Adipocyte (in vitro differentiated cells): ENCODE measurements around the gene OSGEP.

Source experiments
- DNase-seq: peaks from one replicate; pipeline ENCODE4 v3.0.0-alpha.2; 2015; ENCODE audit warnings: low read depth
- H3K27me3 ChIP-seq: replicated peaks from 2 replicates; pipeline ENCODE4 v1.7.0; 2013; ENCODE audit warnings: mild to moderate bottlenecking, low read length, moderate library complexity; ENCODE audit not compliant: control insufficient read depth, insufficient read depth
- H3K36me3 ChIP-seq: 2 replicates; pipeline ENCODE4 v1.7.0; 2013; ENCODE audit warnings: low read length, mild to moderate bottlenecking, moderate library complexity; ENCODE audit not compliant: control insufficient read depth, insufficient read depth, severe bottlenecking
- H3K4me1 ChIP-seq: 2 replicates; pipeline ENCODE4 v1.7.0; 2013; ENCODE audit warnings: mild to moderate bottlenecking, low read length, moderate library complexity; ENCODE audit not compliant: control insufficient read depth, insufficient read depth
- H3K4me3 ChIP-seq: 2 replicates; pipeline ENCODE4 v1.7.0; 2013; ENCODE audit warnings: mild to moderate bottlenecking, low read length, moderate library complexity
- H3K9ac ChIP-seq: 2 replicates; pipeline ENCODE4 v1.7.0; 2013; ENCODE audit warnings: mild to moderate bottlenecking, low read length, moderate library complexity
- H3K9me3 ChIP-seq: 2 replicates; pipeline ENCODE4 v1.7.0; 2013; ENCODE audit warnings: mild to moderate bottlenecking, low read length, moderate library complexity; ENCODE audit not compliant: control insufficient read depth

Gene OSGEP

GRCh38 chr14:20489093-20489994 lies 34.7 kb upstream of the OSGEP start:
- Histone ChIP-seq H3K27me3 (no peaks in the 10 kb centered on the region), H3K36me3 (no peaks in the 10 kb centered on the region), H3K4me3 (peak overlapping the region; percentile 3), H3K4me1 (peaks cover 12% of the 10 kb centered on the region), H3K9ac (no peak overlapping the region), H3K9me3 (no peaks in the 10 kb centered on the region)
- DNase-seq: peak; percentile 45

GRCh38 chr14:20487396-20487725 lies 32.7 kb upstream of the OSGEP start:
- Histone ChIP-seq H3K27me3 (no peaks in the 10 kb centered on the region), H3K9me3 (no peaks in the 10 kb centered on the region), H3K9ac (no peak overlapping the region), H3K4me3 (no peak overlapping the region), H3K36me3 (no peaks in the 10 kb centered on the region), H3K4me1 (peaks cover 12% of the 10 kb centered on the region)
- DNase-seq: no peak

- H3K9ac ChIP-seq: no peak overlapping the region
- peaks cover 12% of the 10 kb centered on the region for H3K4me1 ChIP-seq
- no peak for DNase-seq
- no peaks in the 10 kb centered on the region for H3K27me3 ChIP-seq
- no peaks in the 10 kb centered on the region for H3K36me3 ChIP-seq
- no peaks in the 10 kb centered on the region for H3K9me3 ChIP-seq
- H3K4me3 ChIP-seq: no peak overlapping the region
Observed at GRCh38 chr14:20486684-20487395, 32.2 kb upstream of the OSGEP start.

GRCh38 chr14:20485900-20486299 lies 31.3 kb upstream of the OSGEP start:
- Histone ChIP-seq H3K27me3 (no peaks in the 10 kb centered on the region), H3K4me3 (no peak overlapping the region), H3K9me3 (no peaks in the 10 kb centered on the region), H3K9ac (no peak overlapping the region), H3K4me1 (peaks cover 12% of the 10 kb centered on the region), H3K36me3 (no peaks in the 10 kb centered on the region)
- no peak for DNase-seq

- H3K36me3 ChIP-seq: peaks cover 13% of the 10 kb centered on the region
- peaks cover 4% of the 10 kb centered on the region for H3K4me1 ChIP-seq
- DNase-seq: no peak
- no peak overlapping the region for H3K4me3 ChIP-seq
- H3K27me3 ChIP-seq: no peaks in the 10 kb centered on the region
- no peak overlapping the region for H3K9ac ChIP-seq
- H3K9me3 ChIP-seq: no peaks in the 10 kb centered on the region
Observed at GRCh38 chr14:20482382-20482781, 27.8 kb upstream of the OSGEP start.

- H3K36me3 ChIP-seq: peaks cover 48% of the 10 kb centered on the region
- no peak overlapping the region for H3K9ac ChIP-seq
- no peaks in the 10 kb centered on the region for H3K27me3 ChIP-seq
- peaks cover 8% of the 10 kb centered on the region for H3K4me1 ChIP-seq
- no peaks in the 10 kb centered on the region for H3K9me3 ChIP-seq
- DNase-seq: no peak
- H3K4me3 ChIP-seq: no peak overlapping the region
Observed at GRCh38 chr14:20478894-20479293, 24.3 kb upstream of the OSGEP start.

- Histone ChIP-seq H3K9ac (no peak overlapping the region), H3K36me3 (peaks cover 63% of the 10 kb centered on the region), H3K9me3 (no peaks in the 10 kb centered on the region), H3K27me3 (no peaks in the 10 kb centered on the region), H3K4me1 (peaks cover 8% of the 10 kb centered on the region), H3K4me3 (no peak overlapping the region)
- DNase-seq: peak; percentile 64
Observed at GRCh38 chr14:20477211-20477876, 22.7 kb upstream of the OSGEP start.

GRCh38 chr14:20476776-20477175 lies 22.2 kb upstream of the OSGEP start:
- Histone ChIP-seq H3K27me3 (no peaks in the 10 kb centered on the region), H3K36me3 (peaks cover 64% of the 10 kb centered on the region), H3K4me1 (peaks cover 8% of the 10 kb centered on the region), H3K9me3 (no peaks in the 10 kb centered on the region), H3K4me3 (no peak overlapping the region), H3K9ac (no peak overlapping the region)
- DNase-seq: no peak

- no peak overlapping the region for H3K9ac ChIP-seq
- no peaks in the 10 kb centered on the region for H3K9me3 ChIP-seq
- H3K36me3 ChIP-seq: peaks cover 54% of the 10 kb centered on the region
- DNase-seq: no peak
- H3K4me1 ChIP-seq: peaks cover 19% of the 10 kb centered on the region
- no peak overlapping the region for H3K4me3 ChIP-seq
- H3K27me3 ChIP-seq: no peaks in the 10 kb centered on the region
Observed at GRCh38 chr14:20472536-20473169, 18.0 kb upstream of the OSGEP start.

GRCh38 chr14:20470603-20470901 lies 15.9 kb upstream of the OSGEP start:
- no peaks in the 10 kb centered on the region for H3K27me3 ChIP-seq
- H3K9me3 ChIP-seq: no peaks in the 10 kb centered on the region
- H3K4me3 ChIP-seq: peak overlapping the region; percentile 91
- peaks cover 13% of the 10 kb centered on the region for H3K4me1 ChIP-seq
- peak overlapping the region; percentile 92 for H3K9ac ChIP-seq
- peaks cover 33% of the 10 kb centered on the region for H3K36me3 ChIP-seq
- DNase-seq: no peak
